ENCODE results near the gene GSTK1. TPM values are rescaled to one million over a fixed set of nuclear protein-coding genes. Genes with fewer than 3 reads are reported as not detected.
"Not testable (repeated sequence)": the region's sequence is repeated elsewhere in the genome, so short reads cannot be mapped to it uniquely, and the experiment has no call there.

Gene GSTK1
- total RNA-seq, 4 donors from 2014 or later, result 147 to 319 (median 220) TPM

- Histone ChIP-seq H3K4me1 (peaks cover 0 to 4% of the 10 kb centered on the region in 2 donors), H3K27ac (no peak overlapping the region), H3K4me3 (replicated peaks in 1 of 3) (no peak overlapping the region), H3K36me3 (no peaks in the 10 kb centered on the region), H3K9me3 (no peaks in the 10 kb centered on the region), H3K27me3 (no peaks in the 10 kb centered on the region)
- no peak for DNase-seq
- intact Hi-C loops (cut with DNase I), result no loop called here
- TF ChIP-seq POLR2A (IDR thresholded peaks at IDR 0.05) (no peak), CTCF (IDR thresholded peaks at IDR 0.05) (no peak)
- WGBS, 2 donors, result 92 to 93% methylated on average over 5 of the region's 5 CpGs
These were observed 5.7 kb upstream of the GSTK1 start for GRCh38 chr7:143257501-143257900.

GRCh38 chr7:143258831-143259230, 4.4 kb upstream of the GSTK1 start:
- WGBS, 2 donors, result 15 to 18% methylated on average over 2 of the region's 2 CpGs
- Histone ChIP-seq H3K9me3 (no peaks in the 10 kb centered on the region), H3K4me1 (peaks cover 0 to 4% of the 10 kb centered on the region in 2 donors), H3K36me3 (no peaks in the 10 kb centered on the region), H3K27me3 (no peaks in the 10 kb centered on the region), H3K27ac (peak overlapping the region; percentile 2 to 59 (median 50)), H3K4me3 (replicated peaks in 1 of 3) (no peak overlapping the region)
- peak in 1 of 2 donors; percentile 33 for DNase-seq
- TF ChIP-seq POLR2A (IDR thresholded peaks at IDR 0.05) (peak in 1 of 2 donors; percentile 27), CTCF (IDR thresholded peaks at IDR 0.05) (no peak)
- intact Hi-C loops (cut with DNase I), result no loop called here

GRCh38 chr7:143259765-143260164, 3.5 kb upstream of the GSTK1 start:
- H3K9me3 ChIP-seq, result no peaks in the 10 kb centered on the region
- H3K27me3 ChIP-seq, result no peaks in the 10 kb centered on the region
- 97 to 100% methylated on average over 2 of the region's 2 CpGs for WGBS, 2 donors
- H3K27ac ChIP-seq, result no peak overlapping the region
- no peak overlapping the region for H3K4me3 ChIP-seq (replicated peaks in 1 of 3)
- no peaks in the 10 kb centered on the region for H3K36me3 ChIP-seq
- no peak for TF ChIP-seq CTCF (IDR thresholded peaks at IDR 0.05)
- no peak for TF ChIP-seq POLR2A (IDR thresholded peaks at IDR 0.05)
- no peak for DNase-seq
- intact Hi-C loops (cut with DNase I), result no loop called here
- H3K4me1 ChIP-seq, result peaks cover 8 to 13% of the 10 kb centered on the region in 2 donors

- H3K9me3 ChIP-seq, result no peaks in the 10 kb centered on the region
- H3K4me1 ChIP-seq, result peaks cover 13 to 16% of the 10 kb centered on the region in 2 donors
- H3K27ac ChIP-seq, result no peak overlapping the region
- DNase-seq, result no peak
- 82 to 95% methylated on average over 1 of the region's 1 CpG for WGBS, 2 donors
- TF ChIP-seq POLR2A (IDR thresholded peaks at IDR 0.05) (no peak), CTCF (IDR thresholded peaks at IDR 0.05) (no peak)
- no peak overlapping the region for H3K4me3 ChIP-seq (replicated peaks in 1 of 3)
- no peaks in the 10 kb centered on the region for H3K27me3 ChIP-seq
- no peaks in the 10 kb centered on the region for H3K36me3 ChIP-seq
- intact Hi-C loops (cut with DNase I), result no loop called here
These were observed 1.3 kb upstream of the GSTK1 start for GRCh38 chr7:143261901-143262300.

GRCh38 chr7:143264196-143264568, 941 bp downstream of the GSTK1 start:
- Histone ChIP-seq H3K4me3 (replicated peaks in 1 of 3) (peak overlapping the region in 2 of 3 donors; percentile 74 to 81), H3K27ac (peak overlapping the region; percentile 67 to 81 (median 77)), H3K36me3 (peaks cover 14 to 17% of the 10 kb centered on the region in 2 donors), H3K4me1 (peaks cover 9 to 16% of the 10 kb centered on the region in 2 donors)
- H3K9me3 ChIP-seq; H3K27me3 ChIP-seq; DNase-seq; intact Hi-C loops (cut with DNase I): not testable (repeated sequence)
- 54 to 66% methylated on average over 15 of the region's 15 CpGs for WGBS, 2 donors

Measured in thyroid gland (tissue), 4 donors.